Activated CD8-positive, alpha-beta T cell treated with anti-CD3 and anti-CD28 coated beads for 36 hours (primary cell): ENCODE measurements around the gene PRKACG. TPM values are rescaled to one million over a fixed set of nuclear protein-coding genes. Genes with fewer than 3 reads are reported as not detected.

Experiments
- ATAC-seq: fragments of 200-7000 bp; cut with Tn5 transposase; one replicate; pipeline ENCODE4 v1.10.0; 2021; ENCODE audit warnings: mild to moderate bottlenecking, moderate library complexity
- CTCF ChIA-PET: fragments of 350-600 bp; sonication (Branson Sonifier 250); formaldehyde crosslinking; loops from one replicate; lab custom pipeline; 2021; ENCODE audit warnings: antibody characterized with exemption; lab: Charles Lee
- POLR2A ChIA-PET: fragments of 350-600 bp; sonication (Branson Sonifier 250); formaldehyde crosslinking; loops from one replicate; lab custom pipeline; 2021; ENCODE audit warnings: antibody characterized with exemption; lab: Charles Lee
- DNase-seq: peaks from one replicate; pipeline ENCODE4 v3.0.0-alpha.2; 2020
- H3K27ac Mint-ChIP-seq: one replicate; pipeline ENCODE4 v1.8.0; 2021; ENCODE audit warnings: mild to moderate bottlenecking, mixed read lengths
- H3K27me3 Mint-ChIP-seq: one replicate; pipeline ENCODE4 v1.8.0; 2021; ENCODE audit warnings: mixed read lengths
- H3K36me3 Mint-ChIP-seq: one replicate; pipeline ENCODE4 v1.8.0; 2021; ENCODE audit warnings: low read depth, mixed read lengths
- H3K4me1 Mint-ChIP-seq: one replicate; pipeline ENCODE4 v1.8.0; 2021; ENCODE audit warnings: low read depth, mixed read lengths
- H3K4me3 Mint-ChIP-seq: one replicate; pipeline ENCODE4 v1.8.0; 2021; ENCODE audit warnings: mild to moderate bottlenecking, moderate library complexity, mixed read lengths
- H3K9me3 Mint-ChIP-seq: one replicate; pipeline ENCODE4 v1.8.0; 2021; ENCODE audit warnings: mixed read lengths
- intact Hi-C: fragments of 100-400 bp; cut with micrococcal nuclease; formaldehyde crosslinking; loops from one replicate; pipeline ENCODE4 v1.10.0; 2022
- total RNA-seq, 2 experiments: library from RNA; stranded (reverse); gene quantifications; one replicate each; pipeline ENCODE4 v1.2.3, GENCODE V29; 2021
- TF ChIP-seq, protein P1 (sequence below): fragments of 200-600 bp; IDR thresholded peaks from one replicate; pipeline ENCODE4 v1.8.0; 2022; ENCODE audit warnings: antibody characterized with exemption, mild to moderate bottlenecking

Gene PRKACG
- total RNA-seq, 2 experiments from 2014 or later: not detected

DNA sequence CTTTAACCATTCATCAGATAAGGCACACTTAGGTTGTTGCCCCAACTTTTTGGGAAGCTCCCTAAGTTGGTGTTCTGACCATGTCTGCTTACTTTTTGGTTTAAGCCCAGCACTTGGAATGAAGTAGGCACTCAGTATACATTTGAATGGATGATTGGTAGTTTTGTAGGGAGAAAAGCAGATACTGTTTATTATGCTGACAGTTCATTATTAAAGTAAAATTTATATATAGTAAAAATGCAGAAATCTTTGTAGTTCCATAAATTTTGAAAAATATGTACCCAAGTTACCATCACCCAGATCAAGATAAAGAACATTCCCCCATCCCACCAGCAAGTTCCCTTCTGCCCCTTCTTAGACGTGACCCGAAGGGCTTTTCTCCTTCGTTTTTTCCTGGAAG, 35.4 kb downstream of the PRKACG start:
- H3K27ac Mint-ChIP-seq: no peak overlapping the region
- peaks cover 34% of the 10 kb centered on the region for H3K4me1 Mint-ChIP-seq
- intact Hi-C loops: no loop called here
- no peaks in the 10 kb centered on the region for H3K36me3 Mint-ChIP-seq
- TF ChIP-seq, protein P1, sequence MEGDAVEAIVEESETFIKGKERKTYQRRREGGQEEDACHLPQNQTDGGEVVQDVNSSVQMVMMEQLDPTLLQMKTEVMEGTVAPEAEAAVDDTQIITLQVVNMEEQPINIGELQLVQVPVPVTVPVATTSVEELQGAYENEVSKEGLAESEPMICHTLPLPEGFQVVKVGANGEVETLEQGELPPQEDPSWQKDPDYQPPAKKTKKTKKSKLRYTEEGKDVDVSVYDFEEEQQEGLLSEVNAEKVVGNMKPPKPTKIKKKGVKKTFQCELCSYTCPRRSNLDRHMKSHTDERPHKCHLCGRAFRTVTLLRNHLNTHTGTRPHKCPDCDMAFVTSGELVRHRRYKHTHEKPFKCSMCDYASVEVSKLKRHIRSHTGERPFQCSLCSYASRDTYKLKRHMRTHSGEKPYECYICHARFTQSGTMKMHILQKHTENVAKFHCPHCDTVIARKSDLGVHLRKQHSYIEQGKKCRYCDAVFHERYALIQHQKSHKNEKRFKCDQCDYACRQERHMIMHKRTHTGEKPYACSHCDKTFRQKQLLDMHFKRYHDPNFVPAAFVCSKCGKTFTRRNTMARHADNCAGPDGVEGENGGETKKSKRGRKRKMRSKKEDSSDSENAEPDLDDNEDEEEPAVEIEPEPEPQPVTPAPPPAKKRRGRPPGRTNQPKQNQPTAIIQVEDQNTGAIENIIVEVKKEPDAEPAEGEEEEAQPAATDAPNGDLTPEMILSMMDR: no peak
- ATAC-seq (no peak), DNase-seq (no peak)
- POLR2A ChIA-PET: interaction anchor here (0.9 to 1.1 kb wide), 2 partner anchors 10 to 27 kb away, joined by 3 read pairs; no protein-coding TSS in a partner anchor
- no peak overlapping the region for H3K4me3 Mint-ChIP-seq
- H3K27me3 Mint-ChIP-seq: no peaks in the 10 kb centered on the region
- CTCF ChIA-PET: interaction anchor here (1.3 to 2.8 kb wide), 2 partner anchors 57 kb away, joined by 3 to 7 read pairs; partner anchors contain the start of gene FXN
- H3K9me3 Mint-ChIP-seq: no peaks in the 10 kb centered on the region

DNA sequence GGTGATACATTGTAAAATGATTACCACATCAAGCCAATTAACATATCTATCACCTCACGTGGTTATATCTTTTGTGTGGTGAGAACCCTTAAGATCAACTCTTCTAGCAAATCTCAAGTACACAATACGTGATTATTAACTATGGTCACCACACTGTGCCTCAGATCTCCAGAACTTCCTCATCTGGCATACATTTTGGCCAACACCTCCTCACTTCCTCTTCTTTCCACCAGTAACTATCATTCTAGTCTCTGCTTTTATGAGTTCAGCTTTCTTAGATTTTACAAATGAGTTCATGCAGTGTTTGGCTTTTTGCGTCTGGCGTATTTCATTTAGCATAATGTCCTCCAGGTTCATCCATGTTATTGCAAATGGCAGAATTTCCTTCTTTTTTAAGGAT, 35.8 kb downstream of the PRKACG start:
- no peaks in the 10 kb centered on the region for H3K27me3 Mint-ChIP-seq
- intact Hi-C loops: no loop called here
- no peaks in the 10 kb centered on the region for H3K36me3 Mint-ChIP-seq
- TF ChIP-seq, protein P1: no peak
- no peak overlapping the region for H3K4me3 Mint-ChIP-seq
- no peak overlapping the region for H3K27ac Mint-ChIP-seq
- H3K4me1 Mint-ChIP-seq: peaks cover 30% of the 10 kb centered on the region
- ATAC-seq (no peak), DNase-seq (no peak)
- POLR2A ChIA-PET: no interaction called here
- CTCF ChIA-PET: interaction anchor here (2.8 kb wide), 1 partner anchor 57 kb away, joined by 7 read pairs; the partner anchor contains the start of gene FXN
- H3K9me3 Mint-ChIP-seq: no peaks in the 10 kb centered on the region

DNA sequence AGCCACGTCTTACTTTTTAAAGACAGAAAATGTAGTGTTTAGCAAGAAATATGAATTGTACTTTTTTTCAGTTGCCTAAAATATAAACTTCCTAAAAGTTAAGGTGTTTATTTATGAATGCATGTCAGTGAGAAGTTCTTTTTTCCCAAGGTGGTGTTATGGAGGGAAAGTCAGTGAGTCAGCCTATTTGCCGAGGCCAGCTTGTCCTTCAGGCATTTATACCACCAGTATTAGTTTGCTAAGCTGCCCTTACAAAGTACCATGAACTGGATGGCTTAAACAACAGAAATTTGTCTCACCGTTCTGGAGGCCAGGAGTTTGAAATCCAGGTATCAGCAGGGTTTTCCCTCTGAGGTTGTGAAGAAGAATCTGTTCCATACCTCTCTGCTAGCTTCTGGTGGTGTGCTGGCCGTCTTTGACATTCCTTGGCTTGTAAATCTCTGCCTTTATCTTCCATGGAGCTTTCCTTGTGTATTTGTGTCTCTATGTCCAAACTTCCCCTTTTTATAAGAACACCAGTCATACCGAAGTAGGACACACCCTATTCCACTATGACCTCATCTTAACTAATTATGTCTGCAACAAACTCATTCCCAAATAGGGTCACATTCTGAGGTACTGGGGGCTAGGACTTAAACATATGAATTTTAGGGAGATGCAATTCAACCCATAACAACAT, 38.4 kb downstream of the PRKACG start:
- ChIA-PET POLR2A (interaction anchor here (0.6 to 1.2 kb wide), 2 partner anchors 159 to 193 kb away, joined by 3 read pairs; no protein-coding TSS in a partner anchor), CTCF (interaction anchor here (0.8 to 2.8 kb wide), 3 partner anchors 20 to 60 kb away, joined by 3 to 7 read pairs (median 4); partner anchors contain the start of gene FXN)
- TF ChIP-seq, protein P1: no peak
- no peak for ATAC-seq
- Mint-ChIP-seq H3K27me3 (peaks cover 10% of the 10 kb centered on the region), H3K4me3 (no peak overlapping the region), H3K9me3 (peaks cover 2% of the 10 kb centered on the region), H3K27ac (no peak overlapping the region), H3K36me3 (no peaks in the 10 kb centered on the region), H3K4me1 (peaks cover 32% of the 10 kb centered on the region)
- intact Hi-C loops: no loop called here
- DNase-seq: no peak

DNA sequence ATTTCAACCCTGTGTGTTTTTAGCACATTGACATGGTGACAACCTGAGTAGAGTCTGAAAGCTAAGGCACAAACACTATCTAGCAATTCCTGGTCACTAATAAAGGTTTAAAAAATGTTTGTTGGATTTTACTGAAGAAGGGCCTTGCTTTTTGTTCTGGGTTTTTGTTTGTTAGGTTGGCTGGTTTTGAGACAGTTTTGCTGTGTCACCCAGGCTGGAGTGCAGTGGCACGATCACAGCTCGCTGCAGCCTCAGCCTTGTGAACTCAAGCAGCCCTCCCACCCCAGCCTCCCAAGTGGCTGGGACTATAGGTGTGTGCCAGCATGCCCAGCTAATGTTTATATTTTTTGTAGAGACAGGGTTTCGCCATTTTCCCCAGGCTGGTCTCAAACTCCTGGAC, 39.0 kb downstream of the PRKACG start:
- Mint-ChIP-seq H3K27ac (peak overlapping the region; percentile 46), H3K4me1 (peaks cover 32% of the 10 kb centered on the region), H3K9me3 (peaks cover 2% of the 10 kb centered on the region), H3K27me3 (peaks cover 10% of the 10 kb centered on the region), H3K36me3 (no peaks in the 10 kb centered on the region), H3K4me3 (no peak overlapping the region)
- POLR2A ChIA-PET: interaction anchor here (1.1 to 1.2 kb wide), 2 partner anchors 23 to 192 kb away, joined by 3 read pairs; no protein-coding TSS in a partner anchor
- no peak for DNase-seq
- intact Hi-C loops: no loop called here
- CTCF ChIA-PET: interaction anchor here (1.0 to 1.2 kb wide), 3 partner anchors 20 to 25 kb away, joined by 3 to 7 read pairs (median 4); no protein-coding TSS in a partner anchor
- ATAC-seq: no peak
- TF ChIP-seq, protein P1: no peak

DNA sequence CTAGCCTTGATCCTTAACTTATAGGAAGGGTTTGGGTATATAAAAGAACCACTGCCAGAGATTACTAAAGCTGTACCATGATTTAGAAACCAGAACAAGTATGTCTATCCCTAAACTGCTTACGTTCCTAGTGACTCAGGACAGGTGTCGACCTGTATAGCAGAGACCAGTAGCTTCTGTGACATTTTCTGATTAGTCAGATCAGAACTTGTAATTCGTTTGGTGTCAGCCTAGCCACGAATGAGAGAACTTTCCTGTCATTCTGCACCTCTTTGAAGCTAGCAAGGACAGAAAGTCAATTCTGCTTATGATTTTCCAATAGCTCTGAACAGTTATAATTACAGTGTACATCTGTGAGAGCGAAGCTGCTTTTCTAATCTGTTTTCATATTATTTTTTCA, 39.5 kb downstream of the PRKACG start:
- TF ChIP-seq, protein P1: no peak
- Mint-ChIP-seq H3K36me3 (no peaks in the 10 kb centered on the region), H3K27ac (peak overlapping the region; percentile 73), H3K27me3 (peaks cover 10% of the 10 kb centered on the region), H3K9me3 (peaks cover 2% of the 10 kb centered on the region), H3K4me1 (peaks cover 27% of the 10 kb centered on the region), H3K4me3 (no peak overlapping the region)
- peak; percentile 96 for ATAC-seq
- peak; percentile 52 for DNase-seq
- ChIA-PET CTCF (interaction anchor here (1.0 to 1.6 kb wide), 4 partner anchors 21 to 54 kb away, joined by 3 to 7 read pairs (median 4); no protein-coding TSS in a partner anchor), POLR2A (interaction anchor here (0.6 to 1.2 kb wide), 3 partner anchors 23 to 218 kb away, joined by 3 to 5 read pairs (median 3); no protein-coding TSS in a partner anchor)
- intact Hi-C loops: no loop called here
